Caki2 (cell line): ENCODE measurements around the gene KIRREL1. TPM values are rescaled to one million over a fixed set of nuclear protein-coding genes. Genes with fewer than 3 reads are reported as not detected.
A peak's percentile ranks its signal among the peaks of the same experiment; 100 is the strongest.

Experiments
- DNase-seq: peaks from one replicate; pipeline ENCODE4 v3.0.0-alpha.2; 2015; ENCODE audit warnings: low read depth
- in situ Hi-C: cut with HindIII; loops from 2 replicates; pipeline ENCODE4 v1.10.0; 2016; ENCODE audit warnings: low sequenced_read_pairs, low pct_unique_long_range_greater_than_20kb, mixed read lengths
- total RNA-seq: library from RNA; depleted of rRNA; stranded (reverse); fragments of >200 nt; shearing (Covaris generic); gene quantifications from 2 replicates; pipeline ENCODE4 v1.2.3, GENCODE V29; 2014; ENCODE audit warnings: low replicate concordance; rRNA removed

KIRREL1 gene
- 62.9 and 80.2 TPM in 2 replicates for total RNA-seq

- in situ Hi-C loops: no loop called here
- peak; percentile 83 for DNase-seq
Measured at GRCh38 chr1:157993147-157993917, at the start of gene KIRREL1. Gene KIRREL1, plus strand, starts transcription at chr1:157993645. Its CDS starts 32 bp downstream, at chr1:157993677.

- DNase-seq: no peak
- in situ Hi-C loops: no loop called here
Measured at GRCh38 chr1:157944663-157945280, 48.7 kb upstream of the KIRREL1 start.

- in situ Hi-C loops: no loop called here
Measured at GRCh38 chr1:157948312-157949073, 45.0 kb upstream of the KIRREL1 start.

GRCh38 chr1:157949074-157949354 is 44.4 kb upstream of the KIRREL1 start:
- in situ Hi-C loops: no loop called here

More at GRCh38 chr1:157948312-157949073, 45.0 kb upstream of the KIRREL1 start:
- DNase-seq: no peak

GRCh38 chr1:157951230-157951629 is 42.2 kb upstream of the KIRREL1 start:
- in situ Hi-C loops: no loop called here
- no peak for DNase-seq

More at GRCh38 chr1:157949074-157949354, 44.4 kb upstream of the KIRREL1 start:
- no peak for DNase-seq

GRCh38 chr1:157952601-157953000 is 40.8 kb upstream of the KIRREL1 start:
- in situ Hi-C loops: no loop called here
- DNase-seq: no peak

- no peak for DNase-seq
- in situ Hi-C loops: no loop called here
Measured at GRCh38 chr1:157955221-157955620, 38.2 kb upstream of the KIRREL1 start.

- in situ Hi-C loops: no loop called here
- DNase-seq: no peak
Measured at GRCh38 chr1:157955857-157956256, 37.6 kb upstream of the KIRREL1 start.

- DNase-seq: no peak
- in situ Hi-C loops: no loop called here
Measured at GRCh38 chr1:157956732-157957131, 36.7 kb upstream of the KIRREL1 start.

- in situ Hi-C loops: no loop called here
- DNase-seq: no peak
Measured at GRCh38 chr1:157958263-157958662, 35.2 kb upstream of the KIRREL1 start.

GRCh38 chr1:157959750-157960149 is 33.7 kb upstream of the KIRREL1 start:
- in situ Hi-C loops: loop anchor here (10.0 kb wide), 1 partner anchor 165 kb away; a partner anchor contains a TSS
- DNase-seq: no peak

- in situ Hi-C loops: loop anchor here (10.0 kb wide), 1 partner anchor 164 kb away; a partner anchor contains a TSS
- no peak for DNase-seq
Measured at GRCh38 chr1:157960773-157961172, 32.7 kb upstream of the KIRREL1 start.

- in situ Hi-C loops: loop anchor here (10.0 kb wide), 1 partner anchor 163 kb away; a partner anchor contains a TSS
- DNase-seq: peak; percentile 70
Measured at GRCh38 chr1:157961805-157962762, 31.4 kb upstream of the KIRREL1 start.

- peak; percentile 66 for DNase-seq
- in situ Hi-C loops: loop anchor here (10.0 kb wide), 1 partner anchor 161 kb away; a partner anchor contains a TSS
Measured at GRCh38 chr1:157963713-157964112, 29.7 kb upstream of the KIRREL1 start.

GRCh38 chr1:157965584-157965983 is 27.9 kb upstream of the KIRREL1 start:
- in situ Hi-C loops: loop anchor here (10.0 kb wide), 1 partner anchor 159 kb away; a partner anchor contains a TSS
- no peak for DNase-seq

- in situ Hi-C loops: loop anchor here (10.0 kb wide), 1 partner anchor 159 kb away; a partner anchor contains a TSS
- peak; percentile 97 for DNase-seq
Measured at GRCh38 chr1:157966031-157966537, 27.4 kb upstream of the KIRREL1 start.

GRCh38 chr1:157967205-157967604 is 26.2 kb upstream of the KIRREL1 start:
- DNase-seq: no peak
- in situ Hi-C loops: loop anchor here (10.0 kb wide), 1 partner anchor 158 kb away; a partner anchor contains a TSS
